H1 (cell line): ENCODE measurements around the gene TBL1Y.

Experiments used
- CBX5 ChIP-seq: fragments of 300-800, 300-1000 bp; sonication (generic); IDR thresholded peaks from 2 replicates; pipeline ENCODE4 v1.7.1; 2016; ENCODE audit warnings: antibody characterized with exemption, low read length, low read depth
- CTCF ChIP-seq, 3 experiments: IDR thresholded peaks; 1 replicate in 2 of 3; 2 replicates in 1 of 3; pipeline versions ENCODE4 v1.5.1 to v1.6.1; 2011; ENCODE audit warnings: low read length in 3 of 3, mild to moderate bottlenecking in 3 of 3, inconsistent platforms in 2 of 3, low read depth in 1 of 3, moderate library complexity in 1 of 3; ENCODE audit not compliant: insufficient read depth in 1 of 3; ENCODE audit errors: control extremely low read depth in 1 of 3
- FOSL1 ChIP-seq: IDR thresholded peaks from 2 replicates; pipeline ENCODE4 v1.6.1; 2011; ENCODE audit warnings: mild to moderate bottlenecking, low read depth, low read length, moderate library complexity; ENCODE audit not compliant: insufficient read depth
- JUN ChIP-seq: IDR thresholded peaks from 2 replicates; pipeline ENCODE4 v1.6.1; 2011; ENCODE audit warnings: low read depth, mild to moderate bottlenecking, improper control_type of control experiment, low read length
- POLR2A ChIP-seq, 2 experiments: IDR thresholded peaks; 1 replicate in 1 of 2; 2 replicates in 1 of 2; pipeline ENCODE4 v1.6.1; 2011; ENCODE audit warnings: low read depth in 2 of 2, low read length in 2 of 2, mild to moderate bottlenecking in 2 of 2; ENCODE audit errors: control extremely low read depth in 1 of 2
- POU5F1 ChIP-seq: IDR thresholded peaks from 2 replicates; pipeline ENCODE4 v1.6.1; 2011; ENCODE audit warnings: low read depth, mild to moderate bottlenecking, low read length, moderate library complexity
- RAD21 ChIP-seq, 2 experiments: IDR thresholded peaks in 1 of 2; conservative IDR thresholded peaks in 1 of 2; 2 replicates each; pipeline ENCODE4 v1.6.1; 2011; ENCODE audit warnings: low read depth in 2 of 2, low read length in 2 of 2, improper control_type of control experiment in 1 of 2, inconsistent platforms in 1 of 2, mild to moderate bottlenecking in 1 of 2, moderate library complexity in 1 of 2
- RNF2 ChIP-seq: fragments of 200-900, 300-1000 bp; sonication (generic); IDR thresholded peaks from 2 replicates; pipeline ENCODE4 v1.7.1; 2016; ENCODE audit warnings: borderline replicate concordance, low read depth, mild to moderate bottlenecking, antibody characterized with exemption, low read length; ENCODE audit not compliant: poor library complexity, severe bottlenecking; ENCODE audit errors: missing control alignments
- SIX5 ChIP-seq: IDR thresholded peaks from 2 replicates; pipeline ENCODE4 v1.6.1; 2011; ENCODE audit warnings: mild to moderate bottlenecking, low read depth, low read length
- TAF1 ChIP-seq: IDR thresholded peaks from 2 replicates; pipeline ENCODE4 v1.6.1; 2011; ENCODE audit warnings: mild to moderate bottlenecking, low read depth, low read length
- TAF7 ChIP-seq: optimal IDR thresholded peaks from 2 replicates; pipeline ENCODE3; 2011; ENCODE audit warnings: low read depth, mild to moderate bottlenecking, inconsistent platforms, low read length, moderate library complexity, borderline replicate concordance
- USF2 ChIP-seq: IDR thresholded peaks from 2 replicates; pipeline ENCODE4 v1.6.1; 2011; ENCODE audit warnings: low read length, improper control_type of control experiment

GRCh38 chrY:6966521-6966920 lies 56.0 kb downstream of the TBL1Y start:
- TF ChIP-seq USF2 = no peak
- TF ChIP-seq CTCF (IDR thresholded peaks at IDR 0.05; ENCODE audit: control extremely low read depth in 1 of 3, insufficient read depth in 1 of 3, low read depth in 1 of 3, low read length in 3 of 3) = no peak
- TF ChIP-seq POU5F1 = no peak
- TF ChIP-seq RAD21 (IDR thresholded peaks at IDR 0.05 in 1 of 2, conservative IDR thresholded peaks at IDR 0.05 in 1 of 2; ENCODE audit: low read depth in 2 of 2, low read length in 2 of 2) = no peak
- TF ChIP-seq JUN = no peak
- TF ChIP-seq SIX5 = no peak
- no peak for TF ChIP-seq POLR2A (IDR thresholded peaks at IDR 0.05; ENCODE audit: control extremely low read depth in 1 of 2, low read depth in 2 of 2, low read length in 2 of 2)
- TF ChIP-seq CBX5 = no peak
- TF ChIP-seq RNF2 = no peak
- no peak for TF ChIP-seq TAF1
- no peak for TF ChIP-seq FOSL1
- TF ChIP-seq TAF7 = no peak
